Kidney epithelial cell (primary cell): Measurements from ENCODE around the gene C6orf132. TPM values are rescaled to one million over a fixed set of nuclear protein-coding genes. Genes with fewer than 3 reads are reported as not detected.

Experiments used
- DNase-seq: peaks from one replicate; pipeline ENCODE4 v3.0.0-alpha.2; 2010; ENCODE audit warnings: low read depth
- H3K27me3 ChIP-seq: 2 replicates; pipeline ENCODE4 v1.6.0; 2011; ENCODE audit warnings: low read length; ENCODE audit not compliant: control insufficient read depth, insufficient read depth
- H3K36me3 ChIP-seq: 2 replicates; pipeline ENCODE4 v1.5.1; 2011; ENCODE audit warnings: low read length; ENCODE audit not compliant: control insufficient read depth, insufficient read depth
- H3K4me3 ChIP-seq: 2 replicates; pipeline ENCODE4 v1.5.1; 2011; ENCODE audit warnings: low read depth, mild to moderate bottlenecking, control low read depth, low read length
- total RNA-seq: library from RNA; depleted of rRNA; stranded (reverse); fragments of >200 nt; gene quantifications from 2 replicates; pipeline ENCODE4 v1.2.3, GENCODE V29; 2015
- TF ChIP-seq, protein P1 (sequence below): IDR thresholded peaks from 2 replicates; pipeline ENCODE4 v1.5.1; 2011; ENCODE audit warnings: mild to moderate bottlenecking, moderate library complexity, low read length, control low read depth, inconsistent platforms; ENCODE audit not compliant: insufficient read depth, poor library complexity, severe bottlenecking

C6orf132 gene
- total RNA-seq, 1 donor from 2014 or later: 18.9 TPM

DNA sequence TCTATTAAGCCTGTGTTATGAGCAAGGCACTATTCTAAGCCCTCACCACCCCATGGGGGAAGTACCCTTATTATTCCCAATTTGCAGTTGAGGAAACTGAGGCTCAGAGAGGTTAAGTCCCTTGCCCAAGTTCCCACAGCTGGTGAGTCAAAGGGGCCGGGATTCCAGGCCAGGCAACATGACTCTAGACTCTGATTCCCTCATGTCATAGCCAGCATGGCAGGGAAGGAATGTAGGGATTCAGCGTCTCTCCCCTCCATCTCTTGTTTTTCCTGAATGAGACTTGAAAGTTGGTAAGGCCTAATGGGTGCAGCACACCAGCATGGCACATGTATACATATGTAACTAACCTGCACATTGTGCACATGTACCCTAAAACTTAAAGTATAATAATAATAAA lies 6.7 kb downstream of the C6orf132 start:
- Histone ChIP-seq H3K4me3 (no peak overlapping the region), H3K27me3 (no peaks in the 10 kb centered on the region), H3K36me3 (no peaks in the 10 kb centered on the region)
- TF ChIP-seq, protein P1, sequence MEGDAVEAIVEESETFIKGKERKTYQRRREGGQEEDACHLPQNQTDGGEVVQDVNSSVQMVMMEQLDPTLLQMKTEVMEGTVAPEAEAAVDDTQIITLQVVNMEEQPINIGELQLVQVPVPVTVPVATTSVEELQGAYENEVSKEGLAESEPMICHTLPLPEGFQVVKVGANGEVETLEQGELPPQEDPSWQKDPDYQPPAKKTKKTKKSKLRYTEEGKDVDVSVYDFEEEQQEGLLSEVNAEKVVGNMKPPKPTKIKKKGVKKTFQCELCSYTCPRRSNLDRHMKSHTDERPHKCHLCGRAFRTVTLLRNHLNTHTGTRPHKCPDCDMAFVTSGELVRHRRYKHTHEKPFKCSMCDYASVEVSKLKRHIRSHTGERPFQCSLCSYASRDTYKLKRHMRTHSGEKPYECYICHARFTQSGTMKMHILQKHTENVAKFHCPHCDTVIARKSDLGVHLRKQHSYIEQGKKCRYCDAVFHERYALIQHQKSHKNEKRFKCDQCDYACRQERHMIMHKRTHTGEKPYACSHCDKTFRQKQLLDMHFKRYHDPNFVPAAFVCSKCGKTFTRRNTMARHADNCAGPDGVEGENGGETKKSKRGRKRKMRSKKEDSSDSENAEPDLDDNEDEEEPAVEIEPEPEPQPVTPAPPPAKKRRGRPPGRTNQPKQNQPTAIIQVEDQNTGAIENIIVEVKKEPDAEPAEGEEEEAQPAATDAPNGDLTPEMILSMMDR: no peak
- DNase-seq: no peak

GRCh38 chr6:42135161-42135560 lies 7.3 kb downstream of the C6orf132 start:
- peaks cover 1% of the 10 kb centered on the region for H3K36me3 ChIP-seq
- no peaks in the 10 kb centered on the region for H3K27me3 ChIP-seq
- TF ChIP-seq, protein P1: no peak
- H3K4me3 ChIP-seq: no peak overlapping the region
- no peak for DNase-seq

GRCh38 chr6:42133926-42134325 lies 8.5 kb downstream of the C6orf132 start:
- Histone ChIP-seq H3K27me3 (no peaks in the 10 kb centered on the region), H3K4me3 (no peak overlapping the region), H3K36me3 (peaks cover 1% of the 10 kb centered on the region)
- TF ChIP-seq, protein P1: no peak
- DNase-seq: no peak

- no peak overlapping the region for H3K4me3 ChIP-seq
- TF ChIP-seq, protein P1: no peak
- DNase-seq: no peak
- H3K27me3 ChIP-seq: no peaks in the 10 kb centered on the region
- peaks cover 2% of the 10 kb centered on the region for H3K36me3 ChIP-seq
Measured at GRCh38 chr6:42131531-42131930, 10.9 kb downstream of the C6orf132 start.

DNA sequence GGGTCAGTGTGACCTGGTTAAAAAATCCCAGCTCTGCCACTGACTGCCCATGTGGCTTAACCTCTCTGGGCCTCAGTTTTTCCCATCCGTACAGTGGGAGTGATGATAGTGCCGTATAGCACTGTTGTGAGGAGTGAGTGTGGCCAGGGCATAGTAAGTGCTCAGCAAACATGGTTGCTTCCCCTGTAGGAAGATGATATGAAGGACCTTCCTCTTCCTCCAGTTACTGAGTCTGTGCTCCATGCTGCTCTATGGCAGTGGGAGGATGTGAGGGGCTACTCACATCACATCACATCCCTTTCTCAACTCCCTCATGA lies 13.1 kb downstream of the C6orf132 start:
- H3K27me3 ChIP-seq: no peaks in the 10 kb centered on the region
- TF ChIP-seq, protein P1: no peak
- no peak overlapping the region for H3K4me3 ChIP-seq
- no peak for DNase-seq
- peaks cover 2% of the 10 kb centered on the region for H3K36me3 ChIP-seq

- TF ChIP-seq, protein P1: no peak
- H3K36me3 ChIP-seq: peaks cover 2% of the 10 kb centered on the region
- no peaks in the 10 kb centered on the region for H3K27me3 ChIP-seq
- DNase-seq: no peak
- H3K4me3 ChIP-seq: no peak overlapping the region
Measured at GRCh38 chr6:42128460-42129359, 13.7 kb downstream of the C6orf132 start.
